DOHH2 (cell line): ENCODE measurements around the gene RBFOX2.

Experiments
- CTCF ChIP-seq: fragments of 200-600 bp; sonication (generic); IDR thresholded peaks from one replicate; pipeline ENCODE4 v1.5.1; 2014; ENCODE audit warnings: antibody characterized with exemption, mild to moderate bottlenecking, low read depth, low read length; ENCODE audit not compliant: poor library complexity, severe bottlenecking
- EZH2phosphoT487 ChIP-seq: fragments of 200-600 bp; sonication (generic); IDR thresholded peaks from 2 replicates; pipeline ENCODE4 v1.6.1; 2017; ENCODE audit warnings: borderline replicate concordance, mild to moderate bottlenecking, antibody characterized with exemption, low read length, moderate library complexity, mixed read lengths

GRCh38 chr22:35977136-35977535 is 51.5 kb downstream of the RBFOX2 start:
- TF ChIP-seq CTCF = no peak
- TF ChIP-seq EZH2phosphoT487 = no peak
